Dendritic cell treated with granulocyte-macrophage colony-stimulating factor and Interleukin-4, amounts not matched to agents 40 ng/mL and 50 ng/mL, for 4 days (primary cell): Measurements from ENCODE around the gene SEMA6A.

Experiments used
- H3K27ac Mint-ChIP-seq: one replicate; pipeline ENCODE4 v1.8.0; 2022; ENCODE audit warnings: mild to moderate bottlenecking, mixed read lengths
- H3K27me3 Mint-ChIP-seq: one replicate; pipeline ENCODE4 v1.8.0; 2022; ENCODE audit warnings: mild to moderate bottlenecking, mixed read lengths
- H3K36me3 Mint-ChIP-seq: one replicate; pipeline ENCODE4 v1.8.0; 2022; ENCODE audit warnings: low read depth, mixed read lengths
- H3K4me1 Mint-ChIP-seq: one replicate; pipeline ENCODE4 v1.8.0; 2022; ENCODE audit warnings: low read depth, mixed read lengths
- H3K4me3 Mint-ChIP-seq: one replicate; pipeline ENCODE4 v1.8.0; 2022; ENCODE audit warnings: mild to moderate bottlenecking, moderate library complexity, mixed read lengths
- H3K9me3 Mint-ChIP-seq: one replicate; pipeline ENCODE4 v1.8.0; 2022; ENCODE audit warnings: mixed read lengths
- intact Hi-C: fragments of 100-400 bp; cut with micrococcal nuclease; formaldehyde crosslinking; loops from one replicate; pipeline ENCODE4 v1.15.0; 2022

SEMA6A gene

GRCh38 chr5:116440457-116441001 is 134.1 kb downstream of the SEMA6A start:
- Mint-ChIP-seq H3K9me3 (no peaks in the 10 kb centered on the region), H3K27ac (no peak overlapping the region), H3K4me3 (no peak overlapping the region), H3K27me3 (no peaks in the 10 kb centered on the region), H3K36me3 (peaks cover 1% of the 10 kb centered on the region), H3K4me1 (no peaks in the 10 kb centered on the region)
- intact Hi-C loops, result no loop called here

- no peaks in the 10 kb centered on the region for H3K4me1 Mint-ChIP-seq
- H3K9me3 Mint-ChIP-seq, result no peaks in the 10 kb centered on the region
- no peaks in the 10 kb centered on the region for H3K27me3 Mint-ChIP-seq
- H3K36me3 Mint-ChIP-seq, result no peaks in the 10 kb centered on the region
- intact Hi-C loops, result no loop called here
- no peak overlapping the region for H3K27ac Mint-ChIP-seq
- no peak overlapping the region for H3K4me3 Mint-ChIP-seq
These were observed 134.7 kb downstream of the SEMA6A start for GRCh38 chr5:116439905-116440304.

- intact Hi-C loops, result no loop called here
- Mint-ChIP-seq H3K4me1 (no peaks in the 10 kb centered on the region), H3K27me3 (no peaks in the 10 kb centered on the region), H3K36me3 (no peaks in the 10 kb centered on the region), H3K27ac (no peak overlapping the region), H3K9me3 (no peaks in the 10 kb centered on the region), H3K4me3 (no peak overlapping the region)
These were observed 135.6 kb downstream of the SEMA6A start for GRCh38 chr5:116438979-116439554.

GRCh38 chr5:116437922-116438578 is 136.6 kb downstream of the SEMA6A start:
- H3K27ac Mint-ChIP-seq, result no peak overlapping the region
- H3K9me3 Mint-ChIP-seq, result no peaks in the 10 kb centered on the region
- no peak overlapping the region for H3K4me3 Mint-ChIP-seq
- H3K36me3 Mint-ChIP-seq, result no peaks in the 10 kb centered on the region
- intact Hi-C loops, result no loop called here
- no peaks in the 10 kb centered on the region for H3K4me1 Mint-ChIP-seq
- H3K27me3 Mint-ChIP-seq, result no peaks in the 10 kb centered on the region

GRCh38 chr5:116437351-116437705 is 137.3 kb downstream of the SEMA6A start:
- H3K36me3 Mint-ChIP-seq, result no peaks in the 10 kb centered on the region
- no peak overlapping the region for H3K4me3 Mint-ChIP-seq
- H3K4me1 Mint-ChIP-seq, result no peaks in the 10 kb centered on the region
- intact Hi-C loops, result no loop called here
- H3K27ac Mint-ChIP-seq, result no peak overlapping the region
- H3K9me3 Mint-ChIP-seq, result no peaks in the 10 kb centered on the region
- H3K27me3 Mint-ChIP-seq, result no peaks in the 10 kb centered on the region

- Mint-ChIP-seq H3K36me3 (no peaks in the 10 kb centered on the region), H3K27ac (no peak overlapping the region), H3K27me3 (no peaks in the 10 kb centered on the region), H3K9me3 (no peaks in the 10 kb centered on the region), H3K4me1 (no peaks in the 10 kb centered on the region), H3K4me3 (no peak overlapping the region)
- intact Hi-C loops, result no loop called here
These were observed 137.8 kb downstream of the SEMA6A start for GRCh38 chr5:116436674-116437350.

GRCh38 chr5:116428966-116429365 is 145.7 kb downstream of the SEMA6A start:
- H3K27me3 Mint-ChIP-seq, result no peaks in the 10 kb centered on the region
- no peaks in the 10 kb centered on the region for H3K4me1 Mint-ChIP-seq
- H3K4me3 Mint-ChIP-seq, result no peak overlapping the region
- H3K36me3 Mint-ChIP-seq, result peaks cover 5% of the 10 kb centered on the region
- H3K9me3 Mint-ChIP-seq, result no peaks in the 10 kb centered on the region
- no peak overlapping the region for H3K27ac Mint-ChIP-seq
- intact Hi-C loops, result no loop called here

GRCh38 chr5:116428413-116428812 is 146.2 kb downstream of the SEMA6A start:
- intact Hi-C loops, result no loop called here
- H3K36me3 Mint-ChIP-seq, result peaks cover 10% of the 10 kb centered on the region
- no peak overlapping the region for H3K4me3 Mint-ChIP-seq
- no peaks in the 10 kb centered on the region for H3K9me3 Mint-ChIP-seq
- no peak overlapping the region for H3K27ac Mint-ChIP-seq
- H3K4me1 Mint-ChIP-seq, result no peaks in the 10 kb centered on the region
- no peaks in the 10 kb centered on the region for H3K27me3 Mint-ChIP-seq

GRCh38 chr5:116424951-116425350 is 149.7 kb downstream of the SEMA6A start:
- Mint-ChIP-seq H3K4me1 (no peaks in the 10 kb centered on the region), H3K27ac (no peak overlapping the region), H3K4me3 (no peak overlapping the region), H3K9me3 (peaks cover 15% of the 10 kb centered on the region), H3K36me3 (peaks cover 10% of the 10 kb centered on the region), H3K27me3 (no peaks in the 10 kb centered on the region)
- intact Hi-C loops, result no loop called here

GRCh38 chr5:116424258-116424615 is 150.4 kb downstream of the SEMA6A start:
- H3K4me3 Mint-ChIP-seq, result no peak overlapping the region
- intact Hi-C loops, result no loop called here
- peaks cover 15% of the 10 kb centered on the region for H3K9me3 Mint-ChIP-seq
- no peaks in the 10 kb centered on the region for H3K27me3 Mint-ChIP-seq
- H3K27ac Mint-ChIP-seq, result no peak overlapping the region
- peaks cover 10% of the 10 kb centered on the region for H3K36me3 Mint-ChIP-seq
- no peaks in the 10 kb centered on the region for H3K4me1 Mint-ChIP-seq

- Mint-ChIP-seq H3K4me3 (no peak overlapping the region), H3K4me1 (no peaks in the 10 kb centered on the region), H3K27ac (no peak overlapping the region), H3K27me3 (no peaks in the 10 kb centered on the region), H3K36me3 (peaks cover 10% of the 10 kb centered on the region), H3K9me3 (peaks cover 15% of the 10 kb centered on the region)
- intact Hi-C loops, result no loop called here
These were observed 150.9 kb downstream of the SEMA6A start for GRCh38 chr5:116423587-116424257.

- intact Hi-C loops, result no loop called here
- Mint-ChIP-seq H3K4me3 (no peak overlapping the region), H3K4me1 (no peaks in the 10 kb centered on the region), H3K27ac (no peak overlapping the region), H3K9me3 (peaks cover 15% of the 10 kb centered on the region), H3K27me3 (no peaks in the 10 kb centered on the region), H3K36me3 (peaks cover 10% of the 10 kb centered on the region)
These were observed 151.5 kb downstream of the SEMA6A start for GRCh38 chr5:116423141-116423540.

- no peaks in the 10 kb centered on the region for H3K4me1 Mint-ChIP-seq
- H3K27me3 Mint-ChIP-seq, result no peaks in the 10 kb centered on the region
- no peak overlapping the region for H3K27ac Mint-ChIP-seq
- H3K9me3 Mint-ChIP-seq, result peaks cover 15% of the 10 kb centered on the region
- peaks cover 10% of the 10 kb centered on the region for H3K36me3 Mint-ChIP-seq
- H3K4me3 Mint-ChIP-seq, result no peak overlapping the region
- intact Hi-C loops, result no loop called here
These were observed 153.5 kb downstream of the SEMA6A start for GRCh38 chr5:116421080-116421629.

GRCh38 chr5:116420540-116420939 is 154.1 kb downstream of the SEMA6A start:
- Mint-ChIP-seq H3K4me1 (no peaks in the 10 kb centered on the region), H3K9me3 (peaks cover 15% of the 10 kb centered on the region), H3K27ac (no peak overlapping the region), H3K4me3 (no peak overlapping the region), H3K27me3 (no peaks in the 10 kb centered on the region), H3K36me3 (peaks cover 10% of the 10 kb centered on the region)
- intact Hi-C loops, result no loop called here
